GM12892 (cell line): ENCODE data around the gene FANCC.

Experiments
- DNase-seq: peaks from one replicate; pipeline ENCODE4 v3.0.0; 2011; ENCODE audit not compliant: insufficient read length
- FAIRE-seq: peaks from 2 replicates; lab custom pipeline; 2011; peaks lifted over from hg19 to GRCh38; lab: Jason Lieb, UNC
- POLR2A ChIP-seq: IDR thresholded peaks from 2 replicates; pipeline ENCODE4 v1.6.1; 2011; ENCODE audit warnings: low read depth, low read length, control low read depth
- POLR2AphosphoS5 ChIP-seq: IDR thresholded peaks from 2 replicates; pipeline ENCODE4 v1.6.1; 2011; ENCODE audit warnings: low read depth, low read length, control low read depth
- TAF1 ChIP-seq: IDR thresholded peaks from 2 replicates; pipeline ENCODE4 v1.6.1; 2011; ENCODE audit warnings: low read depth, mild to moderate bottlenecking, control low read depth, low read length, borderline replicate concordance

Gene FANCC

DNA sequence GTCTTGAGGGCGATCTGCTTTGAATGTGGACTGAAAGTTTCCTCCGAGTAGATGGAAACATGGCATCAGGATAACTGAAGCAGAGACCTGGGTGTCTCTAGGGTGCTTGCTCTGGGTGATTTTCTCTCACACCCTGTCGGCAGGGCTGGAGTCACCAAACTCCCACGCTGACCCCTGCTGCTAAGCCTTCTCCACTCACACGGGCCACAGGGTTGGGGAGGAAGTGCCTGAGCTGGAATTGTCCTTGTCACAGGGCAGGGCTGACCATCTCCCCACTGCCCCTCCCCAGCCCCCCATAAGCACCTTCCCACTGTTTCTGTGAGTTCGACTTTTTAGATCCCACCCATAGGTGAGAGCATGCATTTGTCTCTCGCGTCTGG lies 212.9 kb downstream of the FANCC start:
- TF ChIP-seq TAF1 (no peak), POLR2A (no peak), POLR2AphosphoS5 (no peak)
- no peak for DNase-seq
- FAIRE-seq = no peak

- no peak for TF ChIP-seq TAF1
- TF ChIP-seq POLR2AphosphoS5 = no peak
- TF ChIP-seq POLR2A = no peak
- DNase-seq (no peak), FAIRE-seq (no peak)
Observed at GRCh38 chr9:95103871-95104580, 213.5 kb downstream of the FANCC start.

- no peak for DNase-seq
- no peak for FAIRE-seq
- no peak for TF ChIP-seq POLR2AphosphoS5
- no peak for TF ChIP-seq POLR2A
- no peak for TF ChIP-seq TAF1
Observed at GRCh38 chr9:95103281-95103771, 214.2 kb downstream of the FANCC start.

DNA sequence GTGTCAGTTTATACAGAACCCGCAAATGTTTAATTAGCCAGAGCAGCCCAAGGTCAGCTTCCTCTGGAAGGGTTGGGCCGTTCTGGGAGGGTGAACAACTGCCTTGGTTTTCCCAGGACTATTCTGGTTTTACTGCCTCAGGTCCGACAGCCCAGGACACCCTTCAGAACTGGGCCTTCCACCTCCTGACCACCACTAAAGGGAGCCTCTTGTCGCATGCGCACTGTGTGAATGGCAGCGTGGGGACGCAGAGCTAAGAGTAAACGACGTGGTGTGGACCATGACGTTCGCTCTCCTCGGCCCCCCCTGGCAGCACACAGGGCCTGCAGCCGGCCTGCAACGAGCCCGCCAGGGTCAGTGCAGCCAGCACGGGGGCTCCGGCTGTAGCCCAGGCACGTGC lies 214.9 kb downstream of the FANCC start:
- DNase-seq (no peak), FAIRE-seq (no peak)
- TF ChIP-seq TAF1 (no peak), POLR2AphosphoS5 (no peak), POLR2A (no peak)

- DNase-seq = no peak
- FAIRE-seq = no peak
Observed at GRCh38 chr9:95102001-95102433, 215.5 kb downstream of the FANCC start.

DNA sequence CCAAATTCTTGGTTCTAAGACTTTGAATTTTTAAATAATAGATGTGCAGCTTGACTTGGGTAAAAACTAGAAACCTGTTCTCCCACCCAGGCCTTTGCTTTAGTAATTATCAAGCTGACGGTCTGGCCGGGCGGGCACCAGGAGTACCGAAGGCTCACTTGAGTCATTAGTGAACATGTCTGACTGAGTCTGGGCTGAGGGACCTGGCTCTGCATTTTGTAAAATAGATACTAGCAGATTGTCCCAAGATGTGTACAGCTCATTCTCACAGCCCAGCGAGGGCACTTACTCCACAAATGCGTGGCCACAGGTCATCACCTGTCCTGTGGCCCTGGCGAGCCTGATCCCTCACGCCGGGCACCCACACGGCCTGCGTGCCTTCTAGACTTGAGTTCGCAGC lies 216.2 kb downstream of the FANCC start:
- DNase-seq (no peak), FAIRE-seq (no peak)
- TF ChIP-seq POLR2A (no peak), TAF1 (no peak), POLR2AphosphoS5 (no peak)

More at GRCh38 chr9:95102001-95102433, 215.5 kb downstream of the FANCC start:
- TF ChIP-seq TAF1 (no peak), POLR2A (no peak), POLR2AphosphoS5 (no peak)

DNA sequence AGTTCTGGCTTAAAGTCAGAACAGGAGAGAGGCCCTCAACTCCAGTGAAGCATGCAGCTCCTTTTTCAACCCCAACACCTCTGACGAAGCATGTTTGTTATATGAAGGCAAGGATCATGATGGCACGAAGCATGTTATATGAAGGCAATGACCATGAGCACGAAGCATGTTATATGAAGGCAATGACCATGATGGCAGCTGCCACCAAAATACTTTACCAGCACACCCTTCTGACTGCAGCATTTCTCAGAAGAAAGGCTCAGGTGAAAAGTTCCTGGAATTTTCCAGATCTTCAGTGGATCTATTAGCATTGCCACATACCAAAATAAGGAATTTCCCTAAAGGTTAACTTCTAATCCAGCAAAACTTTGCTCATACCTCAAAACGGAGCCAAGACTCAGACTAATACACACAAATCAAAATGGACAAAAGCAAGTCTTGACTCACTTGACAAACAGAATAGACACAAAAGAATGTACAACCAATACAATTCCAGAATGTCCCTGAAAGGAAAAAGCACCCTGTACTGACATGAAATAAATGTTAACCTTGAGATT lies 217.4 kb downstream of the FANCC start:
- TF ChIP-seq POLR2A = no peak
- TF ChIP-seq POLR2AphosphoS5 = no peak
- TF ChIP-seq TAF1 = no peak
- DNase-seq (no peak), FAIRE-seq (no peak)

DNA sequence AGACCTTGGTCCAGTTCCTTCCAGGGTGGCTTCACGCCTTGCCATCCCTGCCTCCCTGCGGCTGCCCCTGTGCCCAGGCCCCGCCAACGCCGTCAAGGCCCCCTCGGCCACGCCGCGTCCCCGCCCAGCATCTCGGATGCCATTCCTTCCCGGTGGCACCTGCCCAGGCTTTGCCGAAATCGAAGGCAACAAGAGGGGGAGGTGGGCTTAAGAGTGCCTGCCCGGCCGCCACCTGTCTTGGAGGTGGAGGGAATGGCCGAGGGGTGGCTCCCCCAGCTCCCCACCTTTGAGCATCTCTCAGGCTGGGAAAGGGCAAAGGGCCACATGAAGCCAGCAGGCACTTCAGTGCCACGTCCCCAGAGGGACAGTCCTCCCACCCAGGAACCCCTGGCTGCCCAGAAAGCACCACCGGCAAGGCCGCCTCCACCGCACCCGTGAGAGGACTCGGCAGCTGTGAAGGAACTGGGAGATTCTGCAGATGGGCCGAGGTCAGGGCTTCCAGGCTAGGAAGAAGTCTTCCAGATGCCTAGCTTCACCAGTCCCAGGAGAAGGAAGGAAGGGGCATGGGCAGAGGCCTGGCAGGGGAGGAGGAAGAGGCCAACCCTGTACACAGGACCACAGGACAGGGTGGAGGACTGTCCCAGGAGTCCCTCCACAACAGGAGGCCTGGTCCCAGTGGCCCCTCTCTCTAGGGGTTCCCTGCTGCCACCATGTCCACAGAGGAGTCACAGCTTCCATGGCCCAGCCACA lies 218.0 kb downstream of the FANCC start:
- TF ChIP-seq POLR2AphosphoS5 (no peak), POLR2A (no peak), TAF1 (no peak)
- FAIRE-seq (no peak), DNase-seq (no peak)

- DNase-seq = no peak
- TF ChIP-seq POLR2AphosphoS5 (no peak), TAF1 (no peak), POLR2A (no peak)
- no peak for FAIRE-seq
Observed at GRCh38 chr9:95098391-95098921, 219.1 kb downstream of the FANCC start.

GRCh38 chr9:95097279-95097678 lies 220.2 kb downstream of the FANCC start:
- DNase-seq (no peak), FAIRE-seq (no peak)
- TF ChIP-seq POLR2AphosphoS5 (no peak), POLR2A (no peak), TAF1 (no peak)

DNA sequence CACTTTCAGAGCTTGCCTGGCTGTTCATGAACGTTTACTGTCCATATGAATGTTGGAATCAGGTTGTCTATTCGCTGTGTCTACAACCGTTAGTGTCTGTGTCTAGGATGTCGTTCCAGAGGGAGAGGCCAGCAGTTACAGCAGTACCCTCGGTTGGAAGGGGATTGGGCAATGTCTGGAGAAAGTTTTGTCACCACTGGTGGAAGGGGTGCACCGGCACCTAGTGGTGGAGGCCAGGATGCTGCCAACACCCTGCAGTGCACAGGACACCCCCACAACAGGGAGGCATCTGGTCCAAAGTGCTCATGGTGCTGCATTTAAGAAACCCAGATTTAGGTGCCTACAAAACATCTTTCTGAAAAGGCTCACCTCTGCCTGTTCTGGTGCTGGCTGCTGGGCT lies 220.7 kb downstream of the FANCC start:
- DNase-seq = no peak
- no peak for FAIRE-seq
- TF ChIP-seq POLR2AphosphoS5 = no peak
